ENCODE data around the gene KRTAP3-2. TPM values are rescaled to one million over a fixed set of nuclear protein-coding genes. Genes with fewer than 3 reads are reported as not detected.

The KRTAP3-2 gene
- polyA plus RNA-seq, 1 donor, result 0.52 TPM

DNA sequence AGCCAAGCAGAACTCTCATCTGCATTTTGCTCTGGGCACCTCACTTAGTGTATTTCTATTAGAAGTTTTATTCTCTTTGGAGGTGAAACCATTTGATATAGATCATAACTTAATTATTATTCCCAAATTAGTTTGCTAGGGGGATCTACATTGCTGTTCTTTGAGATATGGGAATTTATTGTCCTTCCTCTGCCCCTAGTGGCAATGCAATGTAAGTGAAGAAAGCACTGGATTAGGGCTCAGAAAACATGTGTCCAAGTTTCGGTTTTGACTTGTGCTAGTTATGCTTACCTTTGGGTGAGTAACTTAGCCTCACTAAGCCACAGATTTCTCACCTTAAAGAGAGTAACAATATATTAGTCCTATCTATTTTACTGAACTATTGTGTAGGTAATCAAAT, 35.9 kb downstream of the KRTAP3-2 start:
- no peak for DNase-seq (ENCODE audit: low read depth)

- no peak for DNase-seq (ENCODE audit: low read depth)
Measured at GRCh38 chr17:40962059-40962561, 37.6 kb downstream of the KRTAP3-2 start.

- DNase-seq (ENCODE audit: low read depth), result no peak
Measured at GRCh38 chr17:40961591-40961990, 38.1 kb downstream of the KRTAP3-2 start.

DNA sequence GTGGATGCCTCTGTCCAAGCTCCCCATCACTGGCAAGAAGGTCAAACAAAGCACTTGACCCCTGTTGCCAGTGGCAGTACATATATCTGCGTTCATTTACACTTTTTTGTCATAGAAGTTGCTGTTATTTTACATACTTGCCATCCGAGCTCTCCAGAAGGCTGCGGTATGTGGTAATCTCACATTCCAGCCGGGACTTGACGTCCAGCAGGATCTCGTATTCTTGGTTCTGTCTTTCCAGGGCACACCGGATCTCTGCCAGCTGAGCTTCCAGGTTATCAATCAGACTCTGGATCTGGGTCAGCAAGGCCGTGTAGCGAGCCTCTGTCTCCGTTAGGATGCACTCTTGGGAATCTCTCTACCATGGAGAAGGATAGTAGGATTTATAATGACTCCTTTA, 39.6 kb downstream of the KRTAP3-2 start:
- DNase-seq (ENCODE audit: low read depth), result no peak

GRCh38 chr17:40958086-40958953, 41.4 kb downstream of the KRTAP3-2 start:
- no peak for DNase-seq (ENCODE audit: low read depth)

- DNase-seq (ENCODE audit: low read depth), result no peak
Measured at GRCh38 chr17:40956401-40957254, 43.1 kb downstream of the KRTAP3-2 start.

DNA sequence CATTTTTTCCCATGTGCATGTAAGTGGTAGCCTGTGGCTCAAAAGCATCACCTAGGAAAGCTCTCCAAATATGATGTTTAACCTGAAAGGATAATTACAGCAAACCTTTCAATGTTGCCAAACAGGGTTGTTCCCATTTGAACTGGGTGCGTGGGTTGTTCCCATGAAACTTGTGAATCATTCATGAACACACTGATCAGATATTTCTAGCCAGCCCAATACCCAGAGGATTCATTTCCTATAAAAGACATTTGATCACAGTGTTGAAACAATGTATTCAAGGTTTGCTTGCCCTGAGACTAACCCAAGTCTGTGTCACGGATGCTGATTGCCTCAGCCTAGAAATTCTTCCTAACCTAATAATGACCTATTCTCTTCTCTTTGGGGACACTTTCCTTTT, 45.8 kb downstream of the KRTAP3-2 start:
- DNase-seq (ENCODE audit: low read depth), result no peak

GRCh38 chr17:40952661-40953060, 47.0 kb downstream of the KRTAP3-2 start:
- DNase-seq (ENCODE audit: low read depth), result no peak

DNA sequence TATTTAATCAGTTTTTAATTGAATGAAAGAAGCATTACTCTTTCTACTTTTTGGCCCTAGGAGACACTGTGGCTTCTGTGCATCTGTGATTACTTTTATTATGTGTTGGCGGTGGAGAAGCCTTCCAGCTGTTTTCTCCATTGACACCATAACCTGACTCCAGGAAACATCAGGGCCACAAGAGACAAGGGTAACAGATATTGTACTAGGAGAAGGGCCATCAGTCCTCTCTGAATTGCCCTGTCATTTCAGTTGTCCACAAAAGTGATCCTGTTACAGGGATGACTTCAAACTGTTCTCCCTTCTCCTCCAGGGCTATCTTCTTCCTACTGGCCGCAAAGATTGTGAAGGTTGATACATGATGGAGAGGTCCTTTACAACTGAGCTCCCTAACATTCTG, 47.6 kb downstream of the KRTAP3-2 start:
- DNase-seq (ENCODE audit: low read depth), result no peak

DNA sequence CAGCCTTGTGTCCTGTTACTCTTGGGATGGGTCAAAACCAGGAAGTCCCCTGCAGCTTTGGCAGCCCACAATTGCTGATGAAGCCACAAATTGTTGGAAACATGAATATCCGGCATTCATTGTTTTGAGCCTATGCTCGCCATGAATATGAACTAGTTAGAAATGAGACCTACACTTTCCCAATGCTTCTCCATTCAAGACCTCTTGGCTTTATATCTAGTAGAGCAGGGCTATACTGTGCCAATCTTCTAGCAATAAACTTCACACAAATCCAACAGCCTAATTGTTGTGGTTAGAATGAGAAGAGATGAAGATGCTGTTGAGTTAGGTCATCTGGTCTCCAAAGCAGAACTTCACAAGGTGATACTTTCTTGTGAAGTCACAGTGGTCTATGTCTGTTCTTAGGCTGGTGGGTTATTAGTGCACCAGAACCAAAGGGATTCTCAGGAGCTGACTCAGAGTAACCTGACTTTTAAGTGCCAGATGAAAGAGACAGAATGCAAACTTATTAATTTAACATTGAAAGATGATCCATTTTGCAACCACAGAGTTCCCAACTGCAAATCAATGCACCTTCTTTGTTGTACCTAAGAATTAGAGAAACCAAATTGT, 48.6 kb downstream of the KRTAP3-2 start:
- DNase-seq (ENCODE audit: low read depth), result no peak

GRCh38 chr17:40950176-40950575, 49.5 kb downstream of the KRTAP3-2 start:
- no peak for DNase-seq (ENCODE audit: low read depth)

DNA sequence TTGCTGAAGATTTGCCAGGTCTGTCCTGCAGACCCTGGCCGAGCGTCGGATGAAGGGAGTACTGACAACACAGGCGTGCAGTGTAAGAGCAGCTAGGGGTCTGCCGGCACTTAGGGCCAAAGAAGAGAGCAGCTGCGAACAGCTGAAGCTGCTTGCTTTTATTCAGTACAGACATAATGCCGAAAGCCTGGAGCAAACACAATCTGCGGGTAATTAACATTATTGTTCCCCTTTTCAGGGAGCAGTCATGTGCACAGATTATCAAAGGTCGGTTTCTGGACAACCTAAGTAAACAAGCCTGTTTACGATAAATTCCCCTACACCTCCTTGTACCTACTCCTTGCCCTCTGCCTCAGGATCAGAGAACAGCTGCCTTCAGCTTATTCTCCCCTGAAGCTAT, 50.3 kb downstream of the KRTAP3-2 start:
- no peak for DNase-seq (ENCODE audit: low read depth)

Other genes starting within 250 kb of the KRTAP3-2 start
- not detected for gene KRT25, start 244.6 kb downstream of the KRTAP3-2 start, polyA plus RNA-seq (ENCODE audit: insufficient read length)
- gene KRT26, start 227.7 kb downstream of the KRTAP3-2 start, polyA plus RNA-seq (ENCODE audit: insufficient read length), result not detected
- not detected for gene KRT27, start 217.4 kb downstream of the KRTAP3-2 start, polyA plus RNA-seq (ENCODE audit: insufficient read length)
- not detected for gene KRT28, start 199.9 kb downstream of the KRTAP3-2 start, polyA plus RNA-seq (ENCODE audit: insufficient read length)
- gene KRT10, start 177.3 kb downstream of the KRTAP3-2 start, polyA plus RNA-seq (ENCODE audit: insufficient read length), result 35.8 TPM
- gene KRT12, start 132.7 kb downstream of the KRTAP3-2 start, polyA plus RNA-seq (ENCODE audit: insufficient read length), result 0.08 TPM
- not detected for gene KRT20, start 114.7 kb downstream of the KRTAP3-2 start, polyA plus RNA-seq (ENCODE audit: insufficient read length)
- gene KRT23, start 62.3 kb downstream of the KRTAP3-2 start, polyA plus RNA-seq (ENCODE audit: insufficient read length), result 0.19 TPM
- gene KRT39, start 33.0 kb downstream of the KRTAP3-2 start, polyA plus RNA-seq (ENCODE audit: insufficient read length), result 7.2 TPM
- 10.9 TPM for gene KRT40, start 15.6 kb downstream of the KRTAP3-2 start, polyA plus RNA-seq (ENCODE audit: insufficient read length)
- not detected for gene KRTAP3-3, start 5.7 kb downstream of the KRTAP3-2 start, polyA plus RNA-seq (ENCODE audit: insufficient read length)
- gene KRTAP3-1, start 9.2 kb upstream of the KRTAP3-2 start, polyA plus RNA-seq (ENCODE audit: insufficient read length), result not detected
- gene KRTAP1-5, start 27.3 kb upstream of the KRTAP3-2 start, polyA plus RNA-seq (ENCODE audit: insufficient read length), result not detected
- gene KRTAP1-4, start 30.3 kb upstream of the KRTAP3-2 start, polyA plus RNA-seq (ENCODE audit: insufficient read length), result not detected
- not detected for gene KRTAP1-3, start 35.0 kb upstream of the KRTAP3-2 start, polyA plus RNA-seq (ENCODE audit: insufficient read length)
- gene KRTAP1-1, start 41.5 kb upstream of the KRTAP3-2 start, polyA plus RNA-seq (ENCODE audit: insufficient read length), result not detected
- gene KRTAP2-1, start 47.4 kb upstream of the KRTAP3-2 start, polyA plus RNA-seq (ENCODE audit: insufficient read length), result not detected
- not detected for gene KRTAP2-2, start 55.3 kb upstream of the KRTAP3-2 start, polyA plus RNA-seq (ENCODE audit: insufficient read length)
- gene KRTAP2-3, start 60.2 kb upstream of the KRTAP3-2 start, polyA plus RNA-seq (ENCODE audit: insufficient read length), result not detected
- gene KRTAP2-4, start 66.0 kb upstream of the KRTAP3-2 start, polyA plus RNA-seq (ENCODE audit: insufficient read length), result not detected
- gene KRTAP4-7, start 84.2 kb upstream of the KRTAP3-2 start, polyA plus RNA-seq (ENCODE audit: insufficient read length), result not detected
- not detected for gene KRTAP4-8, start 98.2 kb upstream of the KRTAP3-2 start, polyA plus RNA-seq (ENCODE audit: insufficient read length)
- gene KRTAP4-16, start 102.3 kb upstream of the KRTAP3-2 start, polyA plus RNA-seq (ENCODE audit: insufficient read length), result not detected
- gene KRTAP4-9, start 105.5 kb upstream of the KRTAP3-2 start, polyA plus RNA-seq (ENCODE audit: insufficient read length), result not detected
- gene KRTAP4-11, start 118.5 kb upstream of the KRTAP3-2 start, polyA plus RNA-seq (ENCODE audit: insufficient read length), result not detected
- gene KRTAP4-12, start 124.3 kb upstream of the KRTAP3-2 start, polyA plus RNA-seq (ENCODE audit: insufficient read length), result not detected
- gene KRTAP4-6, start 140.6 kb upstream of the KRTAP3-2 start, polyA plus RNA-seq (ENCODE audit: insufficient read length), result not detected
- not detected for gene KRTAP4-5, start 149.9 kb upstream of the KRTAP3-2 start, polyA plus RNA-seq (ENCODE audit: insufficient read length)
- not detected for gene KRTAP4-4, start 160.8 kb upstream of the KRTAP3-2 start, polyA plus RNA-seq (ENCODE audit: insufficient read length)
- not detected for gene KRTAP4-3, start 168.3 kb upstream of the KRTAP3-2 start, polyA plus RNA-seq (ENCODE audit: insufficient read length)
- gene KRTAP4-2, start 178.3 kb upstream of the KRTAP3-2 start, polyA plus RNA-seq (ENCODE audit: insufficient read length), result not detected
- gene KRTAP4-1, start 185.0 kb upstream of the KRTAP3-2 start, polyA plus RNA-seq (ENCODE audit: insufficient read length), result not detected
- not detected for gene KRTAP9-1, start 190.0 kb upstream of the KRTAP3-2 start, polyA plus RNA-seq (ENCODE audit: insufficient read length)
- gene KRTAP9-2, start 226.7 kb upstream of the KRTAP3-2 start, polyA plus RNA-seq (ENCODE audit: insufficient read length), result not detected
- not detected for gene KRTAP9-3, start 232.5 kb upstream of the KRTAP3-2 start, polyA plus RNA-seq (ENCODE audit: insufficient read length)
- not detected for gene KRTAP9-8, start 238.1 kb upstream of the KRTAP3-2 start, polyA plus RNA-seq (ENCODE audit: insufficient read length)
- gene KRTAP9-4, start 249.8 kb upstream of the KRTAP3-2 start, polyA plus RNA-seq (ENCODE audit: insufficient read length), result not detected